HG02981 (cell line): ENCODE results near the gene POM121L12.

ENCODE experiments used
- ATAC-seq: cut with Tn5 transposase; IDR thresholded peaks from one replicate; pipeline ENCODE4 v1.9.1; 2021; ENCODE audit warnings: mild to moderate bottlenecking, moderate library complexity; ENCODE audit not compliant: unreplicated experiment

Gene POM121L12

DNA sequence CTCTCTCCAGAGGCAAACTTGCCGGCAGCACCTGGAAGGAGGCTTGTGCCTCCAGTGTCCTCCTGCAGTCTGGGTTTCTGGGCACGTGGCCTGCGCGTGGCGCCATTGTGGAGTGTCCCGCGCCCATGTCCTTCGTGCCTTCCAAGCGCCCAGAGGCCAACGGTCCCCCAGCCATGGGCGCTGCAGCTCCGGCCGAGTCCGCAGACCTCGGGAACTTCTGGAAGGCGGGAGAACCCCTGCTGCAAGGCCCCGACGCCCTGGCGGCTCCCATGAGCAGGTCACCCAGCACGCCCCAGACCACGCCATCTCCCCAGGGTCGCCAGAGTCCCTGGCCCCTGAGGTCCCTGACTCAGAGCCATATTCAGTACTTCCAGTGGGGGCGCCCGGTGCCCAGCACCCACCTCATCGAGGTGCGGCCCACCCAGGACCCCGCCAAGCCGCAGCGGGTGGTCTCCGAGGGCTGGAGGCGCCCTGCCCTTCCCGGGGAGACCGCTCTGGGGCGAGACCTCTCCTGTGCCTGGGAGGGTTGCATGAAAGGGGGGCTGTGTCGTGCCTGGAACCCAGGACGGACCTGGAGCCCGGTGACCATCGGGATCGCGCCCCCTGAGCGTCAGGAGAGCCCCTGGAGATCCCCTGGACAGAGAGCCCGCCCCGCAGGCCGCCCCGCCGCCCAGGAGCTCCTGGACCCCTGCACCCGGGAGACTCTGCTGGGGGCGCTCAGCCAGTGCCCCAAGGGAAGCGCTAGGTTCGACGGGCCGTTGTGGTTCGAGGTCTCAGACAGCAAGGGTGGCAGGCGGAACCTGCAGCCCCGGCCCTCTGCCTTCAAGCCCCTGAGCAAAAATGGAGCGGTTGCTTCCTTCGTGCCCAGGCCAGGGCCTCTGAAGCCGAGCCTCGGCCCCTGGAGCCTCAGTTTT is at the start of gene POM121L12:
POM121L12 (plus strand) TSS at position 135 of the 914 bp plus-strand sequence; CDS start at position 174, 39 bp downstream.
- no peak for ATAC-seq

DNA sequence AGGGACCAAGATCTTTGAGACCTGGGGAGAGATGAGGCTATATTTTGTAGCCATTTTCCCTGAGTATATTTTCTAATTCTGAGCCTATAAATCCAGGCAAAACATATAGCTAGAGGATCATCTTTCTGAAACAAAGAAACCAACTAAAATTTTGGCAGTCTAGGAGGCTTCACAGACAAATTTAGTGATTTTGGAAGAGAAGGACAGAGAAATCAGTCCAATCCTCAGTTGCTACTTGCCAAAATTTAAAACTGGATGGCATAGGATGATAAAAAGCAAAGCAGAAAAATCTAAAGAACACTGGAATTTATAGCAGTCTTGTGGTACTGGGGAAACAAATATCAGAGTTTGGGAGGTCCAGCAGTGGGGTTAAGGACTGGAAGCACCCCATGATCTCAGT is 43.4 kb upstream of the POM121L12 start:
- no peak for ATAC-seq

DNA sequence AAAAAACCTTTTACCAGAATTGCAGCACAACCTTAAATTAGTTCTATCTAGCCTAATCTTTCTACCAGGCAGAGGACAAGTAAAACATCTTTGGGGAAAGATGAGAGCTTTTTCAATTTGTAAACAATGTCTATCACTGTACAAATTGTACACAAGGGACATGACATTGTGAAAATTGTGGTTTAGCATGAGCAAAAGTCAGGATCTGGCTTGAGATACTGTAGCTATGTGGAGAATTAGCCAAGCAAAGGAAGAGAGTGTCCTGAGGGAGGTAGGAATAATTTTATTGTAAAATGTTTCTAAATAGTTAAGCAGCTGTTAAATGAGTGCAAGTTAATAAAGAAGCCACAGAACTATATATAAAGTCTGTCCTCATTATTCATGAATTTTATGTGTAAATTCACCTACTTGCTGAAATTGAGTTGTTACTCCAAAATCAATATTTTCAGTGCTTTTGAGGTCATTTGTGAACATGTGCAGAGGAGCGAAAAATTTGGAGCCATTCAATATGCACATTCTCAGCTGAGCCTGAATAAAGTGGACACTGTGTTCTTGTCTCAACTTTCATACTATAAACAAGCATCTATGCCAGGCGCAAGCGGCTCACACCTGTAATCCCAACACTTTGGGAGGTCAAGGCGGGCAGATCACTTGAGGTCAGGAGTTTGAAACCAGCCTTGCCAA is 42.8 kb upstream of the POM121L12 start:
- no peak for ATAC-seq

DNA sequence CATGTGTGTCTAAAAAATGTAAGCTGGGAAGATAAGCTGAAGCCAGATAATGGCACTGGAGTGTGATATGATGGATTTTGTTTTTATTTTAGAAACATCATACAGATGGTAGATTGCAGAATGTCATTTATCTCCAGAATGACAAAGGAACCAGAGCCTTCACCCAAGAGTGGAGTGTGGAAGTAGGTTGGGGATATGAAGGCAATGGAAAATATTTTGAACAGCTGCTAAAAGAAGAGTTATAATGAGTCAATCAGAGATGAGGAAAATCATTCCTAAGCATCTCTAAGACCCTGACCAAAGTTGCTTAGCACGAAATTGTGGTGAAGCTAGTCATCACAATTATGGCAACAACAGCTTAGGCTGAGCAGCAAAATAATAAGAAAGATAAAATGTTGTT is 39.8 kb upstream of the POM121L12 start:
- no peak for ATAC-seq

DNA sequence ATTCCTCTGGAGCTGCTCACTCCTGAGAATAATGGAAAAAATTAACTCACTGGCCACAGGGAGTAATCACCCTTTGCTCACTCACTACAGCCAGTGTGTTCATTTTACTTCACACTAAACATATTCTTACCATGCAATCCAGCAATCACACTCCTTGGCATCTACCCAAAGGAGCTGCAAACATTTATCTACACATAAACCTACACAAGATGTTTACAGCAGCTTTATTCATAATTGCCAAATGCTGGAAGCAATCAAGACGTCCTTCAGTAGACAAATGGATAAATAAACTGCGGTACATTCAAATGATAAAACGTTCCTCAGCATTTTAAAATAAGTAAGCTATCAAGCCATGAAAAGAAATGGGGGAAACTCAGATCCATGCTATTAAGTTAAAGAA is 34.2 kb upstream of the POM121L12 start:
- ATAC-seq = no peak

DNA sequence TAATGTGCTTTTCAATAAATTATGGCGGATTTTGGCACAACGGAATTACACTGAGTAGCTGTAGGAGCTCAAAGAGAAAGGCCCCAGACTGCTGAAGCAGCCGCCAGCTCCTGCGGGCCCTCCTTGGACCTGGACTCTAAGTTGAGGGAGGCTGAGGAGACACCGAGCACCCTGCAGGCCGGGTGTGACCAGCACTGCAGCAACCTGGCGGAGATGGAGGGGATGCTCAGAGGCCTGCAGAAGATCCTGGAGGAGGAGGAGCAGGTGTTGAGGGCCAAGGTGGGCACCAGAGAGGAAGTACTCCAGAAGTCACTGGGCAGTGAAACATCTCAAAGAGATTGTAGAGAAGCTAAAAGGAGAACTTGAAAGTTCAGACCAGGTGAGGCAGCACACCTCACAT is 33.0 kb upstream of the POM121L12 start:
- ATAC-seq = no peak

DNA sequence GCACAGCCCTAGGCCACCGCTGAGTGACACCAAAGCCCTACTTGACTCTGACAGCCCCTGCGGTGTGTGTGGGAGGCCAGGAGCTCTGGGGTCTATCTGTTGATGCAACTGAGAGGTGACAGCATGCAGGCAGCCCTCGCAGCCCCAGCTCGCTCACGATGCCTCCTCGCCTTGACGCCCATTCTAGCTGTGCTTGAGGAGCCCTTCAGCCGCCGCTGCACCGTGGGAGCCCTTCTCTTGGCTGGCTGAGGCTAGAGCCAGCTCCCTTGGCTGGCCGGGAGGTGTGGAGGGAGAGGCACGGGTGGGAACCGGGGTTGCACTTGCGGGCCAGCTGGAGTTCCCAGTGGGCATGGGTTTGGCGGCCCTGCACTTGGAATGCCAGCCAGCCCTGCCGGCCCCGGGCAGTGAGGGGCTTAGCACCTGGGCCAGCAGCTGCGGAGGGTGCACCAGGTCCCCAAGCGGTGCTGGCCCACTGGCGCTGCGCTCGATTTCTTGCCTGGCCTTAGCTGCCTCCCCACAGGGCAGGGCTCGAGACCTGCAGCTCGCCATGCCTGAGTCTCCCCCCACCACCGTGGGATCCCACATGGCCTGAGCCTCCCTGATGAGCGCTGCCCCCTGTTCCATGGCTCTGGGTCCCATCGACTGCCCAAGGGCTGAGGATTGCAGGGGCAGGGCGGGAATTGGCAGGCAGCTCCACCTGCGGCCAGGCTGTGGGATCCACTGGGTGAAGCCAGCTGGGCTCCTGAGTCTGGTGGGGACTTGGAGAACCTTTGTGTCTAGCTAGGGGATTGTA is 31.6 kb upstream of the POM121L12 start:
- ATAC-seq = no peak

DNA sequence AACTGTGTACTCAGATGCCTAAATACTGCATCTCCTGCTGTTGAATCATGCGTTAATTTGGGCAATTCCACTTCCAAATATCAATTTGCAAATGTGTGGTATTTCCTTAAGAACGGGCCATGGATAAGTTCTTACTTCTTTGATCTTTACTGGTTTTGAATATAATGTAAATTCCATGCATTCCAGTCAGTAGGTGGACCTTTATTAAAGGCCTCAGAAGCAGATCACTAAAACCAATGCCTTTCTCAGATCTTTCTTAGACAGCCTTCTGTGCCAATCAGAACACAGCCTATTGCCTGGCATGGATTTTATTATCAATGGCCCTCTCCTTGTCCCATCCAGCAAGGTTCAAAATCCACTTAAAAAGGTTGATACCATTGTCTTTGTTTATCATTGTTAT is 21.5 kb upstream of the POM121L12 start:
- ATAC-seq = no peak

DNA sequence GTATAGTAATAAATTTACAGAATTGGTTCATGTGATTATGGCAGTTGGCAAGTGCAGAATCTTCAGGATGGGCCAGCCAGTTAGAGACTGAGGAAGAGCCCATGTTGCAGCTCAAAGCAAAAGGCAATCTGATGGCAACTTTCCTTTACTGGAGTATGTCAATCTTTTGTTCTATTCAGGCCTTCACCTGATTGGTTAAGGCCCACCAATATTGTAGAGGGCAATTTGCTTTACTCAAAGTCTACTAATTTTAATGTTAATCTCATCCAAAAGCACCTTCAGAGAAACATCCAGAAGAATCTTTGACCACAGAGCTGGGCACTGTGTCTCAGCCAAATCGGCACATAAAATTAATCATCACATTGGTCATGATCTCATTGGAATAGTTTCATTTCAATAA is 20.0 kb upstream of the POM121L12 start:
- no peak for ATAC-seq

DNA sequence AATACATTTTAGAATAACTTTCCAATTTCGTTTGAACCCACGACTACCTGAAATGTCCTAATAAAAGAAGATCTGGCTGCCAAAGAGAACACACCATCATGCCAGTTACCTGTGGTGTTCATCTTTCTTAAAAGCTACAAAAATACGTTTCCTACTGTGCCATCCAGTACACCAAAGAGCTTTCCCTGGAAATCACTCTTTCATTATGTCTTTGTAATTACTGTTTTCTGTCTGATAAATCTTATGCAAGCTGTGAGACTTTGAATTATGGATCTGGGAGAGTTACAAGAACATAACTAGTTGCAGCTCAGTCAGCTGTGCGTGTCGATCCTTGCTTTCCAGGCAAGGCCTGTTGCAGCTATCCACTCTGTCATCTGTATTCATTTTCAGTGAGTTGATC is 12.5 kb upstream of the POM121L12 start:
- no peak for ATAC-seq

DNA sequence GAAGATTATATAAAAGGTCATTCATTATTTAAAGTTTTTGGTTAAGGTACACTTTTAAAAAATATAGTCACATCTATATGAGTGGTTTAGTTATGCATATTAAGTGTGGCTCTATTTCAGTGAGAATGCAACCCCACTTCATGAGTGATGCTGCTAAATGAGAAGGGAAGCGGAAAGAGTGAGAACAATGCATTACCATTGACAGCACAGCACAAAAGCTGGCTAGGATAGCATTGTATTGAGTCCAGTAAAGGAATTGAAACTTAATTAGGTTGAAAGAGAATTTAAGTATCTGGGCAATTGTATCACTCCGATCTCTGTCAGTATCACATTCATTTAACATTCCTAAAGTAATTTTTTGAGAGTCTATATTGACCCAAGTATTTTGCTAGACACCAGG is 13.2 kb downstream of the POM121L12 start:
- no peak for ATAC-seq

DNA sequence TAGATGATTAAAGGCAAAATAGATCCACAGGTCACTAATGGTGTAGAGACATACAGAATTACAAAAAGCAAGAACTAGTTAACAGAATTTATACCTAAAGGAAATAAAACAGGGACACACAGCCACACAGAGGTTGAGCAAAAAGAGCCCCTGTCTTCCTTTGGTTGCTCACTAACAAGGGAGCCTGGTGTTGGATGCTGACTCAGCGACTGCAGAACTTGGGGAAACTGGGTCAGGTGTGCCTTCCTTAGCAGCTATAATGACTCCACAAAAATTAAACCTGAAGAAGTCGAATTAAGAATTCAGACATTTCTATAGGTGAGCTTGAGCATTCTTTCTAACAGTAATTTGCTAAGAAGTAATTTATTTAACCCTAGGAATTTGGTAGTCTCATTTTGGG is 15.0 kb downstream of the POM121L12 start:
- no peak for ATAC-seq

DNA sequence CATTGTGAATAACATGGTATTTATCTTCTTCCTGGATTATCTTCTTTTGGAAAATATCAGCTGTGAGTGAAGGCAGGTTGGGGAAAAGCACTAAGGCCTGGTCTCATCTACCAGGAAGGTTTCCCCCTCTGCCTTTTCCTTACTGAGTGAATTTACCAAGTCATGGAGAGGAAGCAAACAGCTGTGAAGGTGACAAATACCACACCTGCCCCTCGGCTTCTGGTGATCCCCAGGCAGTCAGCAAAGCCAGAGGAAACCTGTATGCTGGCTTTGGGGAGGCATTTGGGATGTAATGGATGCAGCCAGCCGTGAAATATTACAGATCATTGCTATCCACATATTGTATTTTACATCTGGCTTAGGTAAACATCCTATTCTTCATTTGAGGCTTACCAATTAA is 24.2 kb downstream of the POM121L12 start:
- ATAC-seq = no peak

DNA sequence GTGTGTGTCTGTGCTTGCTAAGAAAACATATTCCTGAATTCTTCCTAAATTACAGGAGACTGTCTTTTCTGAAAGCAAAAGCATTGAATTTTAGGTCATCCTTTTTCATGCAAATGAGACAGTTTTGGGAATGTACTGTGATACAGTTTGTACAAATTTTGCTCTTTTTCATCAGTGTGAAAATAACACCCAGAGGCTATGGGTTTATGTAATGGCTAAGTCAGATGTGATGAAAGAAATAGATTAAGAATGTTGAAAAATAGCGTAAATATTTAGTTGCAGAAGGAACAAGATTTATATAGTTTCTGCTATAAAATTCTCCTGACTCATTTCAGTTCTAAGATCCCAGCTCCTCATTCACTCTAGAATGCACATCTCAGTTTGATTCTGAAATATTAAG is 24.6 kb downstream of the POM121L12 start:
- ATAC-seq = no peak

DNA sequence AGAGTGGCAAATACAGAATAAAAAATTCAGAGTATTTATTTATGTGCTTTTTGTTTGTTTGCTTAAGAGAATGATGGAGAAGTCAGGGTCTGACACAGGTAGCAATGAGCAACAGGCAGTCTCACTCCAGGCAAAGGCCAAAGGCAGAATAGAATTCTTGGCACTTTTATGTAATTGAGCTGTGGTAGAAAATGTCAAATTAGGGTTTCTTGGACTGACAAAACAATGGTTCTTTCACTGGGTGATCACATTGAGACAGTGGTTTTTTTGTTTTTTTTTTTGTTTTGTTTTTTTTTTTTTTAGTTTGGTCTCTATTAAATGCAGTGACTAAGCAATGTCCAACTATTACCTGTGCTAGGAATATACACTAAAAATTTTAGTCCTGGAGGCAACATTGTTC is 27.4 kb downstream of the POM121L12 start:
- ATAC-seq = no peak

DNA sequence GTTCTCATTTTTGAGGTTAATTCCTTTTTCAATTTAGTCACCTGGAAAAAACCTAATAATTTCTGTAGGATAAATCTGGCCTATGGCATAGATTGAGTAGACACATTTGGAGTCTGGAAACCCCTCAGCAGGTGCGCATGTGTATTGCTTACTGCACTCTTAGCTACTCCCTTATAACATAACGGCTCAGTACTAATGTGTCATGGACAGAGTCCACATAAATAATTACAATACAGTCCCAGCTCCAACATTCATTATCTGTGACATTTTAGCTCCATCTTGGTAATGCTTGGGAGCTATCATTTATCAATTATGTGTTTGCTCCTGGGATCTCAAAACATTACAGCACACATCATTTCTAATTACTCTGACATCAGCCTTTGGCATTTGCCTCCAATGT is 33.2 kb downstream of the POM121L12 start:
- no peak for ATAC-seq

DNA sequence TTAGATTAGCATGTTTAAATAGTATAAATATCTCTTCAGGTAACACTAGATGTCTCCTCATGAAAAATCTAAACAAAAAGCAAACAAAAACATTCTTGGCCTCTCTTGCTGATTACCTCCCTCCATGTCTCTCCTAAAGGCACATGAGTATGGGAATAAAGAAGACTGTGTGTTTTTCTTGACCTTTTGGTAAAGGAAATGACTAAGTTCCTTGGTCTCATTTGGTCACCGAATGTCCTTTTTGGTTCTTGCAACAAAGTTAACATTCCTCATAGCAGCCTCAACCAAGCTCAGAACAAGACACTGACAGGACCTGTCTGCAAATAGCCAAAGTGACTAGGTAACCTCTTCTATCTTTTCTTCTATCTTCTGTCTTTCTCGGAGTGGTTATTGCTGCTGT is 35.5 kb downstream of the POM121L12 start:
- ATAC-seq = no peak
